ENCODE measurements around the gene OR2H2. TPM values are rescaled to one million over a fixed set of nuclear protein-coding genes. Genes with fewer than 3 reads are reported as not detected.

Gene OR2H2
- total RNA-seq (not detected), polyA plus RNA-seq (ENCODE audit: insufficient read length in 6 of 6) (under 1 TPM; 0.10 to 0.30 (median 0.14) TPM)
- long read RNA-seq, donor 1 = 0 reads
- long read RNA-seq, donor 2 = 0 reads
- long read RNA-seq, donor 3, partial matches to known transcripts = 0 of 1 reads
- long read RNA-seq, donor 3, other reads (novel, unspliced or antisense) = 0 of 1 reads
- long read RNA-seq, donor 4 = 0 reads
- long read RNA-seq, donor 5, partial matches to known transcripts = 0 of 1 reads
- long read RNA-seq, donor 5, other reads (novel, unspliced or antisense) = 0 of 1 reads
- long read RNA-seq, donor 6 = 0 reads
- long read RNA-seq, donor 7, partial matches to known transcripts = 0 of 2 reads
- long read RNA-seq, donor 7, other reads (novel, unspliced or antisense) = 0 of 2 reads
- long read RNA-seq, donor 8, partial matches to known transcripts = 0 of 1 reads
- long read RNA-seq, donor 8, other reads (novel, unspliced or antisense) = 0 of 1 reads
- long read RNA-seq, donor 9, partial matches to known transcripts = 0 of 1 reads
- long read RNA-seq, donor 9, other reads (novel, unspliced or antisense) = 0 of 1 reads
- long read RNA-seq, donor 10 = 0 reads
- long read RNA-seq, donor 11, partial matches to known transcripts = 165 of 184 reads
- long read RNA-seq, donor 11, other reads (novel, unspliced or antisense) = 16 of 184 reads
- long read RNA-seq, donor 12, partial matches to known transcripts = 44 of 44 reads
- long read RNA-seq, donor 12, other reads (novel, unspliced or antisense) = 0 of 44 reads

GRCh38 chr6:29584821-29585220, at the start of gene OR2H2:
Gene OR2H2, plus strand, starts transcription at chr6:29585121. Its CDS starts 2,824 bp downstream, at chr6:29587945.
- H3K9me3 ChIP-seq = no peaks in the 10 kb centered on the region
- H3K36me3 ChIP-seq = no peaks in the 10 kb centered on the region
- H3K4me3 ChIP-seq = no peak within 1 kb of the TSS
- intact Hi-C loops (cut with DNase I) = no loop called here
- ATAC-seq = no peak
- H3K27ac ChIP-seq = no peak within 1 kb of the TSS
- peaks cover 0 to 3% of the 10 kb centered on the region in 2 donors for H3K27me3 ChIP-seq
- H3K4me1 ChIP-seq = no peaks in the 10 kb centered on the region
- DNase-seq = no peak
- TF ChIP-seq CTCF (IDR thresholded peaks at IDR 0.05) = no peak

- intact Hi-C loops (cut with DNase I) = no loop called here
These were observed 47.1 kb upstream of the OR2H2 start for GRCh38 chr6:29537714-29538403.

GRCh38 chr6:29547573-29547972, 37.3 kb upstream of the OR2H2 start:
- intact Hi-C loops (cut with DNase I) = no loop called here
- Histone ChIP-seq H3K36me3 (no peaks in the 10 kb centered on the region), H3K9me3 (no peaks in the 10 kb centered on the region), H3K4me1 (peaks cover 0 to 1% of the 10 kb centered on the region in 2 donors), H3K27ac (no peak overlapping the region), H3K27me3 (peaks cover 0 to 32% of the 10 kb centered on the region in 2 donors), H3K4me3 (no peak overlapping the region)
- ATAC-seq = no peak
- no peak for DNase-seq
- TF ChIP-seq CTCF (IDR thresholded peaks at IDR 0.05) = no peak

More at GRCh38 chr6:29537714-29538403, 47.1 kb upstream of the OR2H2 start:
- Histone ChIP-seq H3K4me3 (no peak overlapping the region), H3K4me1 (no peaks in the 10 kb centered on the region), H3K27ac (no peak overlapping the region), H3K9me3 (no peaks in the 10 kb centered on the region), H3K27me3 (peaks cover 0 to 15% of the 10 kb centered on the region in 2 donors), H3K36me3 (no peaks in the 10 kb centered on the region)
- ATAC-seq = no peak
- no peak for TF ChIP-seq CTCF (IDR thresholded peaks at IDR 0.05)
- no peak for DNase-seq

- ATAC-seq (peak; percentile 89), DNase-seq (peak in 2 of 4 donors; percentile 65 to 81)
- no peak overlapping the region for H3K27ac ChIP-seq
- intact Hi-C loops (cut with DNase I) = no loop called here
- H3K9me3 ChIP-seq = no peaks in the 10 kb centered on the region
- peak overlapping the region in 1 of 2 donors; percentile 37 for H3K4me3 ChIP-seq
- H3K36me3 ChIP-seq = no peaks in the 10 kb centered on the region
- peaks cover 7 to 15% of the 10 kb centered on the region in 2 donors for H3K4me1 ChIP-seq
- H3K27me3 ChIP-seq = peaks cover 22 to 52% of the 10 kb centered on the region in 2 donors
- TF ChIP-seq CTCF (IDR thresholded peaks at IDR 0.05) = no peak
These were observed 32.3 kb upstream of the OR2H2 start for GRCh38 chr6:29552512-29553051.
